Aorta (tissue), 5 donors: ENCODE results near the gene CELF4. TPM values are rescaled to one million over a fixed set of nuclear protein-coding genes. Genes with fewer than 3 reads are reported as not detected.

Experiments used
- ATAC-seq: fragments of 200-7000 bp; cut with Tn5 transposase; one replicate; pipeline ENCODE4 v1.9.1; 2022; ENCODE audit warnings: moderate library complexity; ENCODE audit not compliant: low FRiP score
- DNase-seq, 2 donors: peaks; one replicate each; pipeline ENCODE4 v3.0.0-alpha.2; 2020
- H3K27ac ChIP-seq, 2 donors: one replicate each; pipeline ENCODE4 v1.5.1; 2013; ENCODE audit warnings: low read length in 2 of 2, mild to moderate bottlenecking in 2 of 2, moderate library complexity in 2 of 2, control low read depth in 1 of 2, inconsistent platforms in 1 of 2, low read depth in 1 of 2
- H3K27me3 ChIP-seq, 2 donors: one replicate each; pipeline ENCODE4 v1.6.1; 2013; ENCODE audit warnings: control low read depth in 1 of 2, low read length in 1 of 2, mild to moderate bottlenecking in 1 of 2, moderate library complexity in 1 of 2; ENCODE audit not compliant: insufficient read depth in 2 of 2, control insufficient read depth in 1 of 2
- H3K36me3 ChIP-seq, 2 donors: one replicate each; pipeline ENCODE4 v1.6.1; 2013; ENCODE audit warnings: control low read depth in 1 of 2, low read length in 1 of 2, mild to moderate bottlenecking in 1 of 2; ENCODE audit not compliant: insufficient read depth in 2 of 2, control insufficient read depth in 1 of 2
- H3K4me1 ChIP-seq, 2 donors: one replicate each; pipeline ENCODE4 v1.6.1; 2013; ENCODE audit warnings: low read length in 2 of 2, control low read depth in 1 of 2, mild to moderate bottlenecking in 1 of 2, moderate library complexity in 1 of 2; ENCODE audit not compliant: insufficient read depth in 2 of 2, control insufficient read depth in 1 of 2
- H3K4me3 ChIP-seq, 2 donors: one replicate each; pipeline ENCODE4 v1.5.1; 2013; ENCODE audit warnings: low read length in 2 of 2, control low read depth in 1 of 2, mild to moderate bottlenecking in 1 of 2
- H3K9me3 ChIP-seq: one replicate; pipeline ENCODE4 v1.6.1; 2013; ENCODE audit warnings: mild to moderate bottlenecking, low read length; ENCODE audit not compliant: control insufficient read depth
- WGBS, 2 donors: extraction: QIAGEN DNeasy Blood & Tissue Kit; methylation state at CpG; one replicate each; pipeline ENCODE4 v1.1.7; 2013; 5-methylcytosine and 5-hydroxymethylcytosine counted together
- intact Hi-C, 2 donors: fragments of 100-400 bp; cut with DNase I; formaldehyde crosslinking; loops; one replicate each; pipeline versions ENCODE4 v1.14.2 to v1.15.0; 2022
- polyA plus RNA-seq, 2 donors: library from polyadenylated mRNA; stranded (reverse); fragments of 200-250 nt; gene quantifications; one replicate each; pipeline ENCODE4 v1.2.3, GENCODE V29; 2013
- total RNA-seq, 2 donors: library from RNA; stranded (reverse); fragmentation: NEBNext Ultra II Directional; extraction: Animal tissue kit (Norgen Biotek cat#: 25700); gene quantifications; one replicate each; pipeline ENCODE4 v1.2.1, GENCODE V29; 2021
- donor health status: healthy with polysubstance abuse.
- donor health status: Bipolar disorder and iron deficiency.
- donor health status: DM: no; HTN: no; CAD: no.
- donor health status: DM: no; HTN: no; CAD: no.
- donor health status: DM: yes; HTN: yes; CAD: no.

CELF4 gene
- total and polyA plus RNA-seq, 4 donors: 0.51 TPM; not detected in 3

- WGBS, 2 donors: 95 to 97% methylated on average over 19 of the region's 19 CpGs
- H3K9me3 ChIP-seq: peaks cover 2% of the 10 kb centered on the region
- no peak for ATAC-seq
Observed at GRCh38 chr18:37389684-37390368, 175.8 kb downstream of the CELF4 start.

GRCh38 chr18:37389041-37389440, 176.6 kb downstream of the CELF4 start:
- DNase-seq (no peak), ATAC-seq (no peak)
- no peaks in the 10 kb centered on the region for H3K36me3 ChIP-seq
- no peaks in the 10 kb centered on the region for H3K4me1 ChIP-seq
- WGBS, 2 donors: 74 to 90% methylated on average over 5 of the region's 5 CpGs
- intact Hi-C loops: loop anchor here in 1 of 2 donors (5.0 kb wide), 1 partner anchor 148 kb away; no protein-coding TSS in a partner anchor
- no peak overlapping the region for H3K4me3 ChIP-seq
- no peak overlapping the region for H3K27ac ChIP-seq
- peaks cover 2% of the 10 kb centered on the region for H3K9me3 ChIP-seq
- no peaks in the 10 kb centered on the region for H3K27me3 ChIP-seq

More at GRCh38 chr18:37389684-37390368, 175.8 kb downstream of the CELF4 start:
- intact Hi-C loops: loop anchor here in 1 of 2 donors (5.0 kb wide), 1 partner anchor 147 kb away; no protein-coding TSS in a partner anchor
- Histone ChIP-seq H3K27me3 (no peaks in the 10 kb centered on the region), H3K36me3 (no peaks in the 10 kb centered on the region), H3K4me1 (no peaks in the 10 kb centered on the region), H3K27ac (no peak overlapping the region), H3K4me3 (no peak overlapping the region)
- no peak for DNase-seq

- H3K4me3 ChIP-seq: no peak overlapping the region
- H3K4me1 ChIP-seq: no peaks in the 10 kb centered on the region
Observed at GRCh38 chr18:37388413-37388812, 177.2 kb downstream of the CELF4 start.

GRCh38 chr18:37385846-37386778, 179.5 kb downstream of the CELF4 start:
- intact Hi-C loops: loop anchor here (1.0 to 5.0 kb wide), 2 partner anchors 151 to 152 kb away; no protein-coding TSS in a partner anchor
- Histone ChIP-seq H3K9me3 (peaks cover 2% of the 10 kb centered on the region), H3K27me3 (no peaks in the 10 kb centered on the region), H3K27ac (no peak overlapping the region), H3K36me3 (no peaks in the 10 kb centered on the region), H3K4me1 (no peaks in the 10 kb centered on the region), H3K4me3 (no peak overlapping the region)
- no peak for DNase-seq
- ATAC-seq: no peak
- WGBS, 2 donors: 85 to 87% methylated on average over 9 of the region's 9 CpGs

More at GRCh38 chr18:37388413-37388812, 177.2 kb downstream of the CELF4 start:
- no peaks in the 10 kb centered on the region for H3K36me3 ChIP-seq
- no peaks in the 10 kb centered on the region for H3K27me3 ChIP-seq
- no peak overlapping the region for H3K27ac ChIP-seq
- WGBS, 2 donors: 65 to 85% methylated on average over 5 of the region's 5 CpGs
- intact Hi-C loops: loop anchor here in 1 of 2 donors (5.0 kb wide), 1 partner anchor 149 kb away; no protein-coding TSS in a partner anchor
- H3K9me3 ChIP-seq: peaks cover 2% of the 10 kb centered on the region
- DNase-seq (no peak), ATAC-seq (no peak)

GRCh38 chr18:37383846-37384595, 181.6 kb downstream of the CELF4 start:
- ATAC-seq: no peak
- intact Hi-C loops: no loop called here
- 44 to 45% methylated on average over 17 of the region's 17 CpGs for WGBS, 2 donors
- H3K36me3 ChIP-seq: no peaks in the 10 kb centered on the region
- no peak for DNase-seq
- H3K4me3 ChIP-seq: no peak overlapping the region
- H3K27me3 ChIP-seq: no peaks in the 10 kb centered on the region
- no peak overlapping the region for H3K27ac ChIP-seq
- H3K9me3 ChIP-seq: no peaks in the 10 kb centered on the region
- no peaks in the 10 kb centered on the region for H3K4me1 ChIP-seq

GRCh38 chr18:37383036-37383785, 182.4 kb downstream of the CELF4 start:
- Histone ChIP-seq H3K4me1 (no peaks in the 10 kb centered on the region), H3K27me3 (no peaks in the 10 kb centered on the region), H3K27ac (no peak overlapping the region), H3K36me3 (no peaks in the 10 kb centered on the region), H3K4me3 (no peak overlapping the region), H3K9me3 (no peaks in the 10 kb centered on the region)
- DNase-seq (no peak), ATAC-seq (no peak)
- 51 to 60% methylated on average over 8 of the region's 8 CpGs for WGBS, 2 donors
- intact Hi-C loops: no loop called here

GRCh38 chr18:37381554-37381953, 184.0 kb downstream of the CELF4 start:
- ATAC-seq (no peak), DNase-seq (no peak)
- no peaks in the 10 kb centered on the region for H3K4me1 ChIP-seq
- H3K36me3 ChIP-seq: no peaks in the 10 kb centered on the region
- no peak overlapping the region for H3K27ac ChIP-seq
- H3K9me3 ChIP-seq: no peaks in the 10 kb centered on the region
- H3K4me3 ChIP-seq: no peak overlapping the region
- H3K27me3 ChIP-seq: no peaks in the 10 kb centered on the region
- intact Hi-C loops: no loop called here
- WGBS, 2 donors: 79 to 86% methylated on average over 2 of the region's 2 CpGs
